Neural cell (in vitro differentiated cells): ENCODE measurements around the gene COLEC11.

Experiments
- EZH2 ChIP-seq: fragments of 200-600, 300-800 bp; shearing (Covaris generic), sonication (generic); IDR thresholded peaks from 2 replicates; pipeline ENCODE4 v1.6.1; 2014; ENCODE audit warnings: antibody characterized with exemption, low read length, borderline replicate concordance, mild to moderate bottlenecking; ENCODE audit not compliant: insufficient read depth, poor library complexity, severe bottlenecking
- POLR2AphosphoS5 ChIP-seq: IDR thresholded peaks from 2 replicates; pipeline ENCODE4 v1.6.1; 2012
- TAF1 ChIP-seq: IDR thresholded peaks from 2 replicates; pipeline ENCODE4 v1.6.1; 2012; ENCODE audit warnings: low read depth
- TF ChIP-seq, protein P1 (sequence below): fragments of 450-650 bp; IDR thresholded peaks from 2 replicates; pipeline ENCODE4 v1.5.1; 2014; ENCODE audit warnings: antibody characterized with exemption, mild to moderate bottlenecking, moderate library complexity; ENCODE audit not compliant: poor library complexity, severe bottlenecking
- TF ChIP-seq, protein P2 (sequence below): IDR thresholded peaks from 2 replicates; pipeline ENCODE4 v1.6.1; 2012; ENCODE audit warnings: borderline replicate concordance

DNA sequence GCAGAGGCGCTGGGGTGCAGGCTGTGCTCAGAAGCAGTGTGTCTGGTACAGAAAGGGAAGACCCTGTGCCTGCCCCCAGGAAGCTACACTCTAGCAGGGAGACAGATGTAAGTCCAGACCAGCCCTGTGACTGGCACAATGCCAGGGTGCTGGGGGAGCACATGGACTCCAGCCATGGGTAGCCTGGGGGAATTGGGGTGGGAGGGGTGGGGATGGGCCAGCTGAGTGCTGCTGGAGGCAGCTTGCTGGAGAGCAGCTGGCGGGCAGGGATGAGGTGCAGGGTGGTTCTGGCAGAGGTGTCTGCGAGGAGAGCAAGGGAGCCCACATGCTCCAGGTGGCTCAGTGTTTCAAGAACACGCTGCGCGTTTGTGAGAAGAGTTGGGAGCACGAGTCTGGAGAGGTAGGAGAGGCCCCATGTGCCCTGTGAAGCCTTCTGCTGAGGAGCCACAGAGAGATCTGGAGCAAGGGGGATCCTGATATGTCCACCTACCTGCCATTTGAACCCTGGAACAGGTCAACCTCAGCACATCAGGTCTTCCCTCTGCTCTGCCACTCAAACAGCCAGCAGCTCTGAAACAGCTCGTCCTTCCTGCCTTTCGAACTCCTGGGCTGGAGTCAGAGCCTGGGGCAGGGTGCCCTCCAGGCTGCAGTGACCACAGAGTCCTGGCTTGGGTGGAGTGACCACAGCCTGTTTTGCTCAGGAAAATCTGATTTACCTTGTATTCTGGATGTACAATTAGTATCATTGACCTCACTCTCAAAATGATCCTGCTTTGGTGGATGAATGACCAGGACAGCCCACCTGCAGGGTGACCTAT, 78.2 kb downstream of the COLEC11 start:
- TF ChIP-seq, protein P1, sequence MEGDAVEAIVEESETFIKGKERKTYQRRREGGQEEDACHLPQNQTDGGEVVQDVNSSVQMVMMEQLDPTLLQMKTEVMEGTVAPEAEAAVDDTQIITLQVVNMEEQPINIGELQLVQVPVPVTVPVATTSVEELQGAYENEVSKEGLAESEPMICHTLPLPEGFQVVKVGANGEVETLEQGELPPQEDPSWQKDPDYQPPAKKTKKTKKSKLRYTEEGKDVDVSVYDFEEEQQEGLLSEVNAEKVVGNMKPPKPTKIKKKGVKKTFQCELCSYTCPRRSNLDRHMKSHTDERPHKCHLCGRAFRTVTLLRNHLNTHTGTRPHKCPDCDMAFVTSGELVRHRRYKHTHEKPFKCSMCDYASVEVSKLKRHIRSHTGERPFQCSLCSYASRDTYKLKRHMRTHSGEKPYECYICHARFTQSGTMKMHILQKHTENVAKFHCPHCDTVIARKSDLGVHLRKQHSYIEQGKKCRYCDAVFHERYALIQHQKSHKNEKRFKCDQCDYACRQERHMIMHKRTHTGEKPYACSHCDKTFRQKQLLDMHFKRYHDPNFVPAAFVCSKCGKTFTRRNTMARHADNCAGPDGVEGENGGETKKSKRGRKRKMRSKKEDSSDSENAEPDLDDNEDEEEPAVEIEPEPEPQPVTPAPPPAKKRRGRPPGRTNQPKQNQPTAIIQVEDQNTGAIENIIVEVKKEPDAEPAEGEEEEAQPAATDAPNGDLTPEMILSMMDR: no peak
- TF ChIP-seq EZH2 (no peak), POLR2AphosphoS5 (no peak), TAF1 (no peak)
- TF ChIP-seq, protein P2, sequence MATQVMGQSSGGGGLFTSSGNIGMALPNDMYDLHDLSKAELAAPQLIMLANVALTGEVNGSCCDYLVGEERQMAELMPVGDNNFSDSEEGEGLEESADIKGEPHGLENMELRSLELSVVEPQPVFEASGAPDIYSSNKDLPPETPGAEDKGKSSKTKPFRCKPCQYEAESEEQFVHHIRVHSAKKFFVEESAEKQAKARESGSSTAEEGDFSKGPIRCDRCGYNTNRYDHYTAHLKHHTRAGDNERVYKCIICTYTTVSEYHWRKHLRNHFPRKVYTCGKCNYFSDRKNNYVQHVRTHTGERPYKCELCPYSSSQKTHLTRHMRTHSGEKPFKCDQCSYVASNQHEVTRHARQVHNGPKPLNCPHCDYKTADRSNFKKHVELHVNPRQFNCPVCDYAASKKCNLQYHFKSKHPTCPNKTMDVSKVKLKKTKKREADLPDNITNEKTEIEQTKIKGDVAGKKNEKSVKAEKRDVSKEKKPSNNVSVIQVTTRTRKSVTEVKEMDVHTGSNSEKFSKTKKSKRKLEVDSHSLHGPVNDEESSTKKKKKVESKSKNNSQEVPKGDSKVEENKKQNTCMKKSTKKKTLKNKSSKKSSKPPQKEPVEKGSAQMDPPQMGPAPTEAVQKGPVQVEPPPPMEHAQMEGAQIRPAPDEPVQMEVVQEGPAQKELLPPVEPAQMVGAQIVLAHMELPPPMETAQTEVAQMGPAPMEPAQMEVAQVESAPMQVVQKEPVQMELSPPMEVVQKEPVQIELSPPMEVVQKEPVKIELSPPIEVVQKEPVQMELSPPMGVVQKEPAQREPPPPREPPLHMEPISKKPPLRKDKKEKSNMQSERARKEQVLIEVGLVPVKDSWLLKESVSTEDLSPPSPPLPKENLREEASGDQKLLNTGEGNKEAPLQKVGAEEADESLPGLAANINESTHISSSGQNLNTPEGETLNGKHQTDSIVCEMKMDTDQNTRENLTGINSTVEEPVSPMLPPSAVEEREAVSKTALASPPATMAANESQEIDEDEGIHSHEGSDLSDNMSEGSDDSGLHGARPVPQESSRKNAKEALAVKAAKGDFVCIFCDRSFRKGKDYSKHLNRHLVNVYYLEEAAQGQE: no peak
